ENCODE results near the gene ELMO1. TPM values are rescaled to one million over a fixed set of nuclear protein-coding genes. Genes with fewer than 3 reads are reported as not detected.

Gene ELMO1
- total and polyA plus RNA-seq, 2 of the 13 experiments (the other 11 are each of a cell fraction or from before 2014, with no cell fraction given): 0.11 to 0.17 TPM

DNA sequence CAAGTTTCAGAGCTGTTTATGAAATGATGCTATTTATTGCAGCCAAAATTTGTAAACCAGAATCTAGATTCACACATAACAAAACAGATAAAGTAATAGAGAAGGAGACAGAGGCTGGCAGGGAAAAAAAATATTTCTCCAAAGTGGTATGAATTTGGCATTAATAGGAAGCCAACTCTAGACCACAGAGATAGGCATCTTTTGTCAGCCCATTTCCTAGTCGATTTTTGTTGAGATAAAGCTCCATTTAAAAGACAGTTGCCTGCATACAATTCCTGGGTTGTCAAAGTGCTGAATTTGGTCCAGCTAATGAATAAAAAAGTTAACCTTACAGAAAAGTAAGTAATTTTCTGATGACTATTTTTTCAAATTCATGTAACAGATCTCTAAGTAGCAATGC, 219.3 kb downstream of the ELMO1 start:
- DNase-seq (ENCODE audit: low spot score) (no peak), ATAC-seq (no peak), FAIRE-seq (no peak)
- no peaks in the 10 kb centered on the region for H3K9me3 ChIP-seq (ENCODE audit: low read length)
- H2AFZ ChIP-seq (ENCODE audit: low read length): no peak overlapping the region
- WGBS (ENCODE audit: low lambda C conversion rate): 3% methylated on average over 1 of the region's 1 CpG
- in situ Hi-C loops (cut with HindIII; ENCODE audit: extremely low pct_ligation_motif_present, low pct_unique_long_range_greater_than_20kb): loop anchor here (25.0 kb wide), 1 partner anchor 608 kb away; the partner anchor contains the start of gene NME8
- peaks cover 0 to 9% of the 10 kb centered on the region in 2 experiments; a peak in 1 of 5 replicates for H3K27me3 ChIP-seq (ENCODE audit: control insufficient read depth in 1 of 2, insufficient read depth in 2 of 2, low read length in 2 of 2)
- no peak overlapping the region for H3K4me3 ChIP-seq (replicated peaks in 1 of 3; ENCODE audit: insufficient read depth in 1 of 3, low read depth in 2 of 3, low read length in 3 of 3)
- no peaks in the 10 kb centered on the region for H4K20me1 ChIP-seq (ENCODE audit: insufficient read depth, low read length)
- no TSS peak for BruUV-seq (replicated peaks)
- intact Hi-C loops (cut with micrococcal nuclease; ENCODE audit: unreplicated experiment): no loop called here
- H3K4me1 ChIP-seq (ENCODE audit: insufficient read depth, low read length): no peaks in the 10 kb centered on the region
- no peak overlapping the region for H3K9ac ChIP-seq (ENCODE audit: insufficient read depth, low read depth, low read length)
- TF ChIP-seq ZNF549 (CRISPR knock-in tag; IDR thresholded peaks at IDR 0.05) (no peak), RFX5 (IDR thresholded peaks at IDR 0.05; ENCODE audit: low read depth, low read length) (no peak), NR1H2 (CRISPR knock-in tag; IDR thresholded peaks at IDR 0.05; ENCODE audit: borderline replicate concordance, low read depth) (no peak), FOXA3 (CRISPR knock-in tag; IDR thresholded peaks at IDR 0.05) (no peak), TMF1 (CRISPR knock-in tag; IDR thresholded peaks at IDR 0.05; ENCODE audit: low read depth) (no peak), POGZ (CRISPR knock-in tag; IDR thresholded peaks at IDR 0.05) (no peak)
- H3K27ac ChIP-seq (ENCODE audit: extremely low read length, insufficient read depth, low read length): no peak overlapping the region
- no peak overlapping the region for H3K4me2 ChIP-seq (ENCODE audit: low read depth, low read length)
- ChIA-PET POLR2A (no interaction called here), CTCF (ENCODE audit: low intra/inter-chr PET ratio, low total read pairs) (no interaction called here)
- no peaks in the 10 kb centered on the region for H3K79me2 ChIP-seq (ENCODE audit: insufficient read depth, low read length)
- no peaks in the 10 kb centered on the region for H3K36me3 ChIP-seq (replicated peaks in 1 of 2; ENCODE audit: control insufficient read depth in 1 of 2, insufficient read depth in 2 of 2, low read length in 2 of 2)

DNA sequence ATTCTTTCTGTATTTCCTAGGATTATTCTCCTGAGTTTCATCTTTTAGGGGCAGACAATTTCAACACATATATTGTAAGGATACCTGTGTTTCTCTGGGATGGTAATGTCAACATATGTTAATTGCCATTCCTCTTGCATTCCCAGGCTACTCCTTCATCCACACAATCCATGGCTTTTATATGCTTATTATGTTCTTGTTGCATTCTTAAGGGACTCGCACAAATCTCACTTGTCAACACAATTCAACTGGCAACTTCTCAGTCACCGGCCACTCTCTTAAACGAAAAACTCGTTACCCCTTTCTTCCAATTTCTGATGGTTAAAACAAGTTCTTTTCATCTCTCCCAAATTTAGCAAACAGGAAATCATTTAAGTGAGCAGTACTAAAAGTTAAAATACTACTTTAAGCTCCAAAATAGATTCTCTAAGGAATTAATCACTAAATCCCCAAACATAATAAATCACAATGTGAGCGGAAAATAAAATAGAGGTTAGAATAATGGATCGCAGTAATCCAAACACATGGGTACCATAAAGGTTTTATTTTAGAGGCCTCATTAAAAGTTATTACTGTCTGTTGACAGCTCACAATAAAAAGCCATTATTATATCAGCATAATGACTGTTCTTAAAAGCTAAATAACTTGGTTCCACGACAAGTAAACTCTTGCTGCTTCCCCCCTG, 223.2 kb downstream of the ELMO1 start:
- intact Hi-C loops (cut with micrococcal nuclease; ENCODE audit: unreplicated experiment) (no loop called here), in situ Hi-C loops (cut with HindIII; ENCODE audit: extremely low pct_ligation_motif_present, low pct_unique_long_range_greater_than_20kb) (loop anchor here (25.0 kb wide), 1 partner anchor 612 kb away; the partner anchor contains the start of gene NME8)
- Histone ChIP-seq H3K27ac (ENCODE audit: extremely low read length, insufficient read depth, low read length) (no peak overlapping the region), H3K27me3 (ENCODE audit: control insufficient read depth in 1 of 2, insufficient read depth in 2 of 2, low read length in 2 of 2) (peaks cover 0 to 6% of the 10 kb centered on the region in 2 experiments; a peak in 2 of 5 replicates), H4K20me1 (ENCODE audit: insufficient read depth, low read length) (no peaks in the 10 kb centered on the region), H3K4me3 (replicated peaks in 1 of 3; ENCODE audit: insufficient read depth in 1 of 3, low read depth in 2 of 3, low read length in 3 of 3) (no peak overlapping the region), H3K36me3 (replicated peaks in 1 of 2; ENCODE audit: control insufficient read depth in 1 of 2, insufficient read depth in 2 of 2, low read length in 2 of 2) (no peaks in the 10 kb centered on the region), H3K9ac (ENCODE audit: insufficient read depth, low read depth, low read length) (no peak overlapping the region), H3K4me1 (ENCODE audit: insufficient read depth, low read length) (no peaks in the 10 kb centered on the region), H3K9me3 (ENCODE audit: low read length) (no peaks in the 10 kb centered on the region), H2AFZ (ENCODE audit: low read length) (no peak overlapping the region), H3K79me2 (ENCODE audit: insufficient read depth, low read length) (no peaks in the 10 kb centered on the region), H3K4me2 (ENCODE audit: low read depth, low read length) (no peak overlapping the region)
- no peak for FAIRE-seq
- BruUV-seq (replicated peaks): no TSS peak
- 34% methylated on average over 7 of the region's 7 CpGs for WGBS (ENCODE audit: low lambda C conversion rate)
- POLR2A ChIA-PET: no interaction called here
- ATAC-seq: no peak
- no peak for DNase-seq (ENCODE audit: low spot score)
- CTCF ChIA-PET (ENCODE audit: low intra/inter-chr PET ratio, low total read pairs): no interaction called here
- TF ChIP-seq FLYWCH1 (CRISPR knock-in tag; IDR thresholded peaks at IDR 0.05) (no peak), KDM5A (IDR thresholded peaks at IDR 0.05; ENCODE audit: borderline replicate concordance, low read length) (no peak), HNRNPL (IDR thresholded peaks at IDR 0.05; ENCODE audit: low read depth, low read length) (no peak)
- TF ChIP-seq, protein P1, sequence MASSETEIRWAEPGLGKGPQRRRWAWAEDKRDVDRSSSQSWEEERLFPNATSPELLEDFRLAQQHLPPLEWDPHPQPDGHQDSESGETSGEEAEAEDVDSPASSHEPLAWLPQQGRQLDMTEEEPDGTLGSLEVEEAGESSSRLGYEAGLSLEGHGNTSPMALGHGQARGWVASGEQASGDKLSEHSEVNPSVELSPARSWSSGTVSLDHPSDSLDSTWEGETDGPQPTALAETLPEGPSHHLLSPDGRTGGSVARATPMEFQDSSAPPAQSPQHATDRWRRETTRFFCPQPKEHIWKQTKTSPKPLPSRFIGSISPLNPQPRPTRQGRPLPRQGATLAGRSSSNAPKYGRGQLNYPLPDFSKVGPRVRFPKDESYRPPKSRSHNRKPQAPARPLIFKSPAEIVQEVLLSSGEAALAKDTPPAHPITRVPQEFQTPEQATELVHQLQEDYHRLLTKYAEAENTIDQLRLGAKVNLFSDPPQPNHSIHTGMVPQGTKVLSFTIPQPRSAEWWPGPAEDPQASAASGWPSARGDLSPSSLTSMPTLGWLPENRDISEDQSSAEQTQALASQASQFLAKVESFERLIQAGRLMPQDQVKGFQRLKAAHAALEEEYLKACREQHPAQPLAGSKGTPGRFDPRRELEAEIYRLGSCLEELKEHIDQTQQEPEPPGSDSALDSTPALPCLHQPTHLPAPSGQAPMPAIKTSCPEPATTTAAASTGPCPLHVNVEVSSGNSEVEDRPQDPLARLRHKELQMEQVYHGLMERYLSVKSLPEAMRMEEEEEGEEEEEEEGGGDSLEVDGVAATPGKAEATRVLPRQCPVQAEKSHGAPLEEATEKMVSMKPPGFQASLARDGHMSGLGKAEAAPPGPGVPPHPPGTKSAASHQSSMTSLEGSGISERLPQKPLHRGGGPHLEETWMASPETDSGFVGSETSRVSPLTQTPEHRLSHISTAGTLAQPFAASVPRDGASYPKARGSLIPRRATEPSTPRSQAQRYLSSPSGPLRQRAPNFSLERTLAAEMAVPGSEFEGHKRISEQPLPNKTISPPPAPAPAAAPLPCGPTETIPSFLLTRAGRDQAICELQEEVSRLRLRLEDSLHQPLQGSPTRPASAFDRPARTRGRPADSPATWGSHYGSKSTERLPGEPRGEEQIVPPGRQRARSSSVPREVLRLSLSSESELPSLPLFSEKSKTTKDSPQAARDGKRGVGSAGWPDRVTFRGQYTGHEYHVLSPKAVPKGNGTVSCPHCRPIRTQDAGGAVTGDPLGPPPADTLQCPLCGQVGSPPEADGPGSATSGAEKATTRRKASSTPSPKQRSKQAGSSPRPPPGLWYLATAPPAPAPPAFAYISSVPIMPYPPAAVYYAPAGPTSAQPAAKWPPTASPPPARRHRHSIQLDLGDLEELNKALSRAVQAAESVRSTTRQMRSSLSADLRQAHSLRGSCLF (CRISPR knock-in tag; IDR thresholded peaks at IDR 0.05; ENCODE audit: borderline replicate concordance): no peak
- TF ChIP-seq, protein P2, sequence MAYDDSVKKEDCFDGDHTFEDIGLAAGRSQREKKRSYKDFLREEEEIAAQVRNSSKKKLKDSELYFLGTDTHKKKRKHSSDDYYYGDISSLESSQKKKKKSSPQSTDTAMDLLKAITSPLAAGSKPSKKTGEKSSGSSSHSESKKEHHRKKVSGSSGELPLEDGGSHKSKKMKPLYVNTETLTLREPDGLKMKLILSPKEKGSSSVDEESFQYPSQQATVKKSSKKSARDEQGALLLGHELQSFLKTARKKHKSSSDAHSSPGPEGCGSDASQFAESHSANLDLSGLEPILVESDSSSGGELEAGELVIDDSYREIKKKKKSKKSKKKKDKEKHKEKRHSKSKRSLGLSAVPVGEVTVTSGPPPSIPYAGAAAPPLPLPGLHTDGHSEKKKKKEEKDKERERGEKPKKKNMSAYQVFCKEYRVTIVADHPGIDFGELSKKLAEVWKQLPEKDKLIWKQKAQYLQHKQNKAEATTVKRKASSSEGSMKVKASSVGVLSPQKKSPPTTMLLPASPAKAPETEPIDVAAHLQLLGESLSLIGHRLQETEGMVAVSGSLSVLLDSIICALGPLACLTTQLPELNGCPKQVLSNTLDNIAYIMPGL (CRISPR knock-in tag; IDR thresholded peaks at IDR 0.05; ENCODE audit: borderline replicate concordance in 1 of 2, low read depth in 1 of 2): no peak

Measured in HepG2 (cell line).